HS-27A (cell line): ENCODE results near the gene HIVEP1.
"Not testable (repeated sequence)": the region's sequence is repeated elsewhere in the genome, so short reads cannot be mapped to it uniquely, and the experiment has no call there.

Experiments
- DNase-seq: peaks from one replicate; pipeline ENCODE4 v3.0.0-alpha.2; 2012; ENCODE audit warnings: low read depth, missing footprints

HIVEP1 gene

DNA sequence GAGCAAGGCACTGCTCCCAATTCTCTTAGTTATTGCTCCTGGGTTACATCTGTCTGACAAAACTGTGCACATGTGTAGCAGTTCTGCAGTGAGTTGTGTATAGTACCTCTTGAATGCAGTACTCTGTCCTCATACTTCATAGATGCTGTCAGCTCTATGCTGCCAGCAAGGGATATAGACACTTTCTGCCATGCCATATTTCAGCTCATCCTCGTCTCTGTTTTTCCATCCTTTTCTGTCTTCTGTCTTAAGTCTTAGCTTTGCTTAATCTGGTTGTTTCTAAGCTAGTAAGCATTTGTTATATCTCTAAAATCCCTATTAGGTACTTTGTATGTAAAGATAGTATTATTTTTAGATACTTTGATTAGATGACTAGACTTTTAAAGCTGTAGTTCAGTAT is 76.4 kb downstream of the HIVEP1 start:
- DNase-seq: no peak

- no peak for DNase-seq
These were observed 78.6 kb downstream of the HIVEP1 start for GRCh38 chr6:12090714-12091113.

GRCh38 chr6:12092762-12093161 is 80.7 kb downstream of the HIVEP1 start:
- no peak for DNase-seq

GRCh38 chr6:12094689-12095088 is 82.6 kb downstream of the HIVEP1 start:
- DNase-seq: no peak

DNA sequence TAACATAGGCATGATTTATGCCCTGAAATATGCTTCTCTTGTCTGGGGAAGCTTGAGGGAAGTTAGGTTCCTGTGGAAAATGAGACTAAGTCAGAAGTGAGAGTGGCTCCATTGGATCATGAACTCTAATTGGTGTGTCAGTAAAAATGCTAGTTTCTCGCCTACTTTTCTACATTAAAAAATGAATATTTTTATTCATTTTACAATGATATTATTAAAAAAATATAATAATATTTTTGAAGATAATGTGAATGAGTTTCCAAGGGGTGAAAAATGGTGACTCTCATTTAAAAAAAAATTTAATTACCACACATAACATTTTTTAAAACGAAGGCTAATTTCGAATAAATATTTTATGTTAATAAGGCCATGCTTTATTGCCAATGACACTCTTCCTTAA is 84.2 kb downstream of the HIVEP1 start:
- DNase-seq: no peak

DNA sequence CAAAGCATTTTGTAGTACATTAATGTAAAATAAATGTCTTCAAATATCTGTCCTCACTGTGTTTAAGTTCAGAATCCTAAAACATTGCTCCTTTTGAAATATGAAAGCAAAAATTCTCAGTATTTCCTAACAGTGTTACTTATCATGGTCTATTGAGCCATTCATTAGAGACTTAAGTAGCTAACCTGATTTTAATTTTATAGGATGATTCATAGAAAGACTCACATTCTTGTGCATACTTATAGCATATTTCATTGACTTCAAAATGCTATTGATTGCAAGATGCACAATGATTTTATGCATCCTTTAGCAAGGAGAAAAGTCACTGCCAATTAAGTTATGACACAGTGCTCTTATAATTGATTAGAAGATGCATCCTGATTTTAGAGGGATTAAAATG is 85.7 kb downstream of the HIVEP1 start:
- no peak for DNase-seq

DNA sequence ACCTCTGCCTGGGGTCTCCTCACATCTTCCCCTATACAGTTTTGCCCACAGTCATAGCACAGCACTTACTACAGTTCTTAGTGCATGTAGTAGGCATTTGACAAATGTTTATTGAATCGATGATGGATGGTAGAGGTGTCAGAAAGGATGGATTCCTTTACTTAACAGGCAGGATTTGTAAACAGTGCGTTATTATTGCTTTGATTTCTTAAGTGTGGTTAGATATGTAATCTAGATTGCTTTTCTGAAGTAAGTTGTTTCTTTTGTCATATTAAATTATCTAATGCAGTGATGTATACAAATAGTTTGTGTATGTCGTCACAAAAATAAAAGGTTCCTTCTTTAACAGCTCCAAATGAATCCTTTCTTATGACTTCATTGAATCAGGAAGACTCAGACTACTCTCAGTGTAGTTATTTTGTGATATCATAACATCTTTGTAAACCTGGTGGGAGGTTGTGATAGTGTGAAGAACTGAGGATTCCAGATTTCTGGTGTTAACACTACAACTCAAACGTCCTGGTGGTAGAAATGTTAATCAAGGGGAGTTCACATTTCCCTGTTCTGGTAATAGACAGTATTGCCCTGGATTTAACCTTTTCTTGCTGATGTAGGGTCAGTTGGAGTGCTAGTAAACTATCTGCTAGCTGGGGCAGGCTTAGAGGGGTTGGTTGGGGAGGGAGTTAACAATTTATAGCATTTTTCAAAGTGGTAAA is 87.7 kb downstream of the HIVEP1 start:
- DNase-seq: no peak

DNA sequence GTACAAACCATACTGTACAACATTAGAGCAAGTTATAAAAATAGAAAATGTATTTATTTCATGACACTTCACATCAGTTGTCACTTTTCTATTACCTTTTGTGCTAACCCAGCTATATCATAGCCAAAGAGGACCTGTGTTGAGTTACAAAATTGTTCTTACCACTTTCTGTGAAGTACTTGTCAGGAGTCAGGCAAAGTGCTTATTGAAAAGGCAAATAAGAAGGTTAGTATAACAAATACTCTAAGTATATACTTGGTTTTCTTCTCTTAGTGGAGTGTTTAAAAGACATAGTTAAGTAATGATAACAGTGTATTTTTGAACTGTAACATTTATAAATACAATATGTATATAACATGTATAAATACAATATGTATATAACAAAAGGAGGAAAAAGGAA is 88.9 kb downstream of the HIVEP1 start:
- DNase-seq: no peak

- DNase-seq: no peak
These were observed 89.7 kb downstream of the HIVEP1 start for GRCh38 chr6:12101653-12102312.

DNA sequence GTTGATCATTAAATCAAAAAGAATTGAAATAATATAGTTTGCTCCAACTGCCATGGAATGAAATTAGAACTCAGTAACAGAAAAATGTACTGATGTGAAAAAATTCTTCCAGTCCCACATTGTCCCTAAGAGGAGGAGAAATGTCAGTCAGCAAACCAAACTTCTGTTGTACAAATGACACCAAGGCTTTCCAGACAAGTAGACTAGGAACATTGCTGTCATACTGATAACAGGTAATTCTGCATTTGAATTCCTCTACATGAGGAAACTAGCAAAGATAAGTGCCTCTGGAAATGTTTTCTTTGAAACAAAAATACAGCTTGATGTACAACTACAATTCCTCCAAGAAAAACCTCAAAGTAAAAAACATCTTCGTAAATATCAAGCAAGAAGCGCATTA is 90.2 kb downstream of the HIVEP1 start:
- DNase-seq: no peak

DNA sequence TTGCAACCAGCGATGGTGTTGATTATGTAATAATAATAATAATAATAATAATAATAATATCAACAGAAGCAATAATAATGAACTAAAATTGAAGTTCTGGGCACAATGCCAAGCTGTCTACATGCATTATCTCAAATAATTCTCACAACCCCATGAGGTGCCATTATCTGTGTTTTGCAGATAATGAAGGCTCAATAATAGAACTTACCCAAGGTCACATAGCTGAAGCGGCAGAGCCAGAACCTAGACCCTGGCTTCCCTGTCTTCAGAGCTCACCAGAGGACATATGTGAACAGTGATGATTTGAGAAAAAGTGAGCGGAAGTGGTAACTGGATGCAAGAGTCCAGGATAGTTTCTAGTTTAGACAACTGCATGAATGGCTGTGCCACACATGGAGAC is 91.0 kb downstream of the HIVEP1 start:
- no peak for DNase-seq

GRCh38 chr6:12105271-12105670 is 93.2 kb downstream of the HIVEP1 start:
- no peak for DNase-seq

- DNase-seq: not testable (repeated sequence)
These were observed 96.3 kb downstream of the HIVEP1 start for GRCh38 chr6:12108376-12108775.

DNA sequence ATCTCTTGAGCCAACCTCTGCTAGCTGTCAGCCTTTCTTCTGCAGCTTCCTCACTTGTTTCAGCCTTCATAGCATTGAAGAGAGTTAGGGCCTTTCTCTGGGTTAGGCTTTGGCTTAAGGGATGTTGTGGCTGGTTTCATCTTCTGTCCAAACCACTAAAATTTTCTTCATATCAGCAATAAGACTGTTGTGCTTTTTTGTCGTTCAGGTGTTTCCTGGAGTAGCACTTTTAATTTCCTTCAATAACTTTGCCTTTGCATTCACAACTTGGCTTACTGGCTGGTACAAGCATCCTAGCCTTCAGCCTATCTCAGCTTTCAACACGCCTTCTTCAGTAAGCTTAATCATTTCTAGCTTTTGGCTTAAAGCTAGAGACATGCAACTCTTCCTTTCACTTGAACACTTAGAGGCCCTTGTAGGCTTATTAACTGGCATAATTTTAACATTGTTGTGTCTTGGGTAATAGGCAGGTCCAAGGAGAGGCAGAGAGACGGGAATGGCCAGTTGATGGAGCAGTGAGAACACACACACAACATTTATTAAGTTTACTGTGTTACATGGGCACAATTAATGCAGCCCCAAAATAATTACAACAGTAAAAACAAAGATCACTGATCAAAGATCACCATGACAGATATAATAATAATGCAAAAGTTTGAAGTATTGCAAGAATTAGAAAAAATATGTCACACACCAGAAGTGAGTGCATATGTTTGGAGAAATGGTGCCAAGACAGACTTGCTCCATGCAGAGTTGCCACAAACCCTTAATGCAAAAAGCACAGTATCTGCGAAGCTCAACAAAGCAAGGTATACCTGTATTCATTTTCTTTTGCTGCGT is 98.6 kb downstream of the HIVEP1 start:
- DNase-seq: no peak

- no peak for DNase-seq
These were observed 99.2 kb downstream of the HIVEP1 start for GRCh38 chr6:12111363-12111670.

DNA sequence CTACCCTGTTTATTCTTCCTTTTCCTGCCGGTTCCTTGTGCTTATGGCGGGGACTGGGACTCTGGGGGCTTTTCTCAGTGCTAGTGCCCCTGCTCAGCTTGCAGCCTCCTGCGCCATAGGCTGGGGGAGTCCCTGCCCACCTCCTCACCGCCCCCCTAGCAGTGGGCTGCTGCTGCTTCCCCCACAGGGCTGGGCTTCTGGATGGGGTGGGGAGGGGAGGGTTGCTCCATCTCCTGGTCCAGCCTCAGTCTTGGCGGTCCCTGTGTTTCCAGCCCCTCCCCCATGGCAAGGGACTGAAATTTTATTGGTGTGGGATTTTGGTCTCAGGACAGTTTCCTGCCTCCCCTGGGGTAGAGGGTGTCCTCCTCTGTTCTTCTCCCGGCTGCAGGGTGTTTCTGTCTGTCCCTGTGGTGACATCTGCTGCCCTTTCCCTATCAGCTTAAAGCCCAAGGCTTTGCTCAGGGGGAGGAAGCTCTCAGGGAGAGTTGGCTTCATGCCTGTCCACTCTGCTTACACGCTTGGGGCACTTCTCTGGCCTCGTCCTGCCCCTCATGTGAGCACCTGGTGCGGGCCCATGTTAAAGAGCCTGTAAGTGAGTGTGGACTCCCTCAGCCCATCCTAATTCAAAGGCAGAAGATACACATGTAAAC is 100.6 kb downstream of the HIVEP1 start:
- DNase-seq: no peak

- DNase-seq: no peak
These were observed 101.1 kb downstream of the HIVEP1 start for GRCh38 chr6:12113190-12113577.

- no peak for DNase-seq
These were observed 102.0 kb downstream of the HIVEP1 start for GRCh38 chr6:12114055-12114503.

DNA sequence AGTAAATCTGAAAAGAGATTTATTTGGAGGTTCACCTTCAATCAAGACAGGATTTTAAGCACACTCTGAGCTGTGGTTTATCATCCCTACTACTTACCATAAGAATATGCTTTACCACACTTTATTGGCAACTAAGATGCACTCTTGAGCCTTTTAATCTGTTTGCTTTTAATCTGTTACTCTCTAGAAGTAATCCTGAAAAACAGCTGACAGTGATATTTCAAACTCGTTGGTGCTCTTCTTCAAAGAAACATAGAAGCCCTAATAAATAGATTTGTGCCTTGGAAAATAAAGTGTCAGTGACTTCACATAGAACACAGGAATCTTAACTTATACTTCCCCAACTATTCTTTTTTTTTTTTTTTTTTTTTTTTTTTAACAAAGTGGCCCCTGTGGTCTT is 102.9 kb downstream of the HIVEP1 start:
- DNase-seq: no peak

DNA sequence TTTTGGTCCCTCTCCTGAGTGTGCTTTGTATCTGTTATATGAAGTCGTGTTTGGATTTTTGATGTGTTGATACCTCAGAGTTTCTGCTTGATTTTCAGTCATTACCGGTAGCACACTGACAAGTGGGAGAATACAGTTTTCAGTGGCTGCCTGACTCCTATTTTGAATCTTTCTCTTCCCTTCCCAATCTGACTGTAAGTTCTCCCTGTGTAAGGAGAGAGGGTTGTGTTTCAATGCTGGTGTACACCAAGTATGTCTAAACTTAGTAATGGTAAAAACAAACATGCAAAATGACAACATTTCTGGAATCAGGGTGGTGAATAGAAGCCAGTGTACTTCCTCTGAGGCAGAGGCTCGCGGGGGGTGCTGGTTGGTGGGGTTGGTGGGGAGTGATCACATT is 103.4 kb downstream of the HIVEP1 start:
- no peak for DNase-seq

GRCh38 chr6:12116264-12116800 is 104.2 kb downstream of the HIVEP1 start:
- no peak for DNase-seq

- DNase-seq: no peak
These were observed 104.9 kb downstream of the HIVEP1 start for GRCh38 chr6:12116978-12117377.
